Left kidney (tissue), 2 donors: Measurements from ENCODE around the gene ENPP3. TPM values are rescaled to one million over a fixed set of nuclear protein-coding genes. Genes with fewer than 3 reads are reported as not detected.
"Not testable (repeated sequence)": the region's sequence is repeated elsewhere in the genome, so short reads cannot be mapped to it uniquely, and the experiment has no call there.

Experiments used
- DNase-seq: peaks from one replicate; pipeline ENCODE4 v3.0.0-alpha.2; 2013
- polyA plus RNA-seq: library from polyadenylated mRNA; unstranded; fragments of 120-200 nt; gene quantifications from one replicate; pipeline ENCODE4 v1.2.1, GENCODE V29; 2013; ENCODE audit not compliant: insufficient read length

ENPP3 gene
- polyA plus RNA-seq, 1 donor = 13.0 TPM

GRCh38 chr6:131687022-131687421 lies 49.9 kb downstream of the ENPP3 start:
- DNase-seq = no peak

GRCh38 chr6:131688286-131688685 lies 51.2 kb downstream of the ENPP3 start:
- DNase-seq = no peak

GRCh38 chr6:131692031-131692430 lies 54.9 kb downstream of the ENPP3 start:
- no peak for DNase-seq

- no peak for DNase-seq
Observed at GRCh38 chr6:131692589-131692988, 55.5 kb downstream of the ENPP3 start.

- DNase-seq = no peak
Observed at GRCh38 chr6:131693384-131693783, 56.3 kb downstream of the ENPP3 start.

- peak; percentile 71 for DNase-seq
Observed at GRCh38 chr6:131694832-131695426, 57.8 kb downstream of the ENPP3 start.

GRCh38 chr6:131696956-131697355 lies 59.9 kb downstream of the ENPP3 start:
- DNase-seq = no peak

- not testable (repeated sequence) for DNase-seq
Observed at GRCh38 chr6:131700851-131701250, 63.7 kb downstream of the ENPP3 start.

GRCh38 chr6:131703905-131704304 lies 66.8 kb downstream of the ENPP3 start:
- DNase-seq = not testable (repeated sequence)

- DNase-seq = not testable (repeated sequence)
Observed at GRCh38 chr6:131710917-131711316, 73.8 kb downstream of the ENPP3 start, which contains the start of gene CTAGE9. CTAGE9 (minus strand) TSS chr6:131711017; CDS start chr6:131711017, 0 bp downstream.

- DNase-seq = not testable (repeated sequence)
Observed at GRCh38 chr6:131715567-131715966, 78.5 kb downstream of the ENPP3 start.

- no peak for DNase-seq
Observed at GRCh38 chr6:131717836-131718542, 80.9 kb downstream of the ENPP3 start.

GRCh38 chr6:131721161-131721560 lies 84.1 kb downstream of the ENPP3 start:
- DNase-seq = no peak

GRCh38 chr6:131724114-131724513 lies 87.0 kb downstream of the ENPP3 start:
- DNase-seq = no peak

GRCh38 chr6:131727467-131727866 lies 90.4 kb downstream of the ENPP3 start:
- no peak for DNase-seq

GRCh38 chr6:131727868-131728267 lies 90.8 kb downstream of the ENPP3 start:
- no peak for DNase-seq

GRCh38 chr6:131728296-131728939 lies 91.3 kb downstream of the ENPP3 start:
- no peak for DNase-seq

GRCh38 chr6:131729550-131729949 lies 92.4 kb downstream of the ENPP3 start:
- no peak for DNase-seq

GRCh38 chr6:131730264-131730663 lies 93.2 kb downstream of the ENPP3 start:
- DNase-seq = no peak

- DNase-seq = no peak
Observed at GRCh38 chr6:131731224-131731623, 94.1 kb downstream of the ENPP3 start.

- DNase-seq = no peak
Observed at GRCh38 chr6:131733376-131734016, 96.4 kb downstream of the ENPP3 start.

- DNase-seq = no peak
Observed at GRCh38 chr6:131736003-131736596, 99.0 kb downstream of the ENPP3 start.
